ENCODE measurements around the gene S100A5. TPM values are rescaled to one million over a fixed set of nuclear protein-coding genes. Genes with fewer than 3 reads are reported as not detected.
"Not testable (repeated sequence)": the region's sequence is repeated elsewhere in the genome, so short reads cannot be mapped to it uniquely, and the experiment has no call there.

S100A5 gene
- total RNA-seq, 1 experiment from 2014 or later: 6.0 TPM

- TF ChIP-seq, protein P1, sequence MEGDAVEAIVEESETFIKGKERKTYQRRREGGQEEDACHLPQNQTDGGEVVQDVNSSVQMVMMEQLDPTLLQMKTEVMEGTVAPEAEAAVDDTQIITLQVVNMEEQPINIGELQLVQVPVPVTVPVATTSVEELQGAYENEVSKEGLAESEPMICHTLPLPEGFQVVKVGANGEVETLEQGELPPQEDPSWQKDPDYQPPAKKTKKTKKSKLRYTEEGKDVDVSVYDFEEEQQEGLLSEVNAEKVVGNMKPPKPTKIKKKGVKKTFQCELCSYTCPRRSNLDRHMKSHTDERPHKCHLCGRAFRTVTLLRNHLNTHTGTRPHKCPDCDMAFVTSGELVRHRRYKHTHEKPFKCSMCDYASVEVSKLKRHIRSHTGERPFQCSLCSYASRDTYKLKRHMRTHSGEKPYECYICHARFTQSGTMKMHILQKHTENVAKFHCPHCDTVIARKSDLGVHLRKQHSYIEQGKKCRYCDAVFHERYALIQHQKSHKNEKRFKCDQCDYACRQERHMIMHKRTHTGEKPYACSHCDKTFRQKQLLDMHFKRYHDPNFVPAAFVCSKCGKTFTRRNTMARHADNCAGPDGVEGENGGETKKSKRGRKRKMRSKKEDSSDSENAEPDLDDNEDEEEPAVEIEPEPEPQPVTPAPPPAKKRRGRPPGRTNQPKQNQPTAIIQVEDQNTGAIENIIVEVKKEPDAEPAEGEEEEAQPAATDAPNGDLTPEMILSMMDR (IDR thresholded peaks at IDR 0.05 in 2 of 3, conservative IDR thresholded peaks at IDR 0.05 in 1 of 3; ENCODE audit: borderline replicate concordance in 1 of 3, insufficient read depth in 1 of 3, low read depth in 2 of 3, low read length in 2 of 3): no peak
- no peak for TF ChIP-seq ZFX (IDR thresholded peaks at IDR 0.05)
- TF ChIP-seq TCF7L2 (IDR thresholded peaks at IDR 0.05; ENCODE audit: borderline replicate concordance, extremely low read depth, insufficient read depth, insufficient read length): no peak
- no peak for TF ChIP-seq RAD21 (IDR thresholded peaks at IDR 0.05; ENCODE audit: low read depth)
- TF ChIP-seq CEBPB (IDR thresholded peaks at IDR 0.05; ENCODE audit: low read depth): no peak
- no peak for TF ChIP-seq EZH2phosphoT487 (IDR thresholded peaks at IDR 0.05; ENCODE audit: borderline replicate concordance)
- TF ChIP-seq ELF1 (IDR thresholded peaks at IDR 0.05; ENCODE audit: borderline replicate concordance, low read depth): no peak
- no peak for TF ChIP-seq SIN3A (IDR thresholded peaks at IDR 0.05; ENCODE audit: low read depth)
- TF ChIP-seq MAX (IDR thresholded peaks at IDR 0.05): no peak
- no peak for TF ChIP-seq ZNF274 (IDR thresholded peaks at IDR 0.05; ENCODE audit: low read depth, low read length)
Measured at GRCh38 chr1:153583976-153584375, 43.2 kb upstream of the S100A5 start (continued).

DNA sequence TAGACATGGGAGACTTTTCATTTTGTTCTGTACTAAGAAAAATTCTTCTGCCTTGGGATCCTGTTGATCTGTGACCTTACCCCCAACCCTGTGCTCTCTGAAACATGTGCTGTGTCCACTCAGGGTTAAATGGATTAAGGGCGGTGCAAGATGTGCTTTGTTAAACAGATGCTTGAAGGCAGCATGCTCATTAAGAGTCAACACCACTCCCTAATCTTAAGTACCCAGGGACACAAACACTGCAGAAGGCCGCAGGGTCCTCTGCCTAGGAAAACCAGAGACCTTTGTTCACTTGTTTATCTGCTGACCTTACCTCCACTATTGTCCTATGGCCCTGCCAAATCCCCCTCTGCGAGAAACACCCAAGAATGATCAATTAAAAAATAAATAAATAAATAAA, 42.8 kb upstream of the S100A5 start:
- DNase-seq (ENCODE audit: low read depth, low spot score); H3K27ac ChIP-seq (ENCODE audit: low read depth, low read length); POLR2A ChIA-PET; BruUV-seq (replicated peaks); ATAC-seq; H3K79me2 ChIP-seq (ENCODE audit: insufficient read depth, low read length); H3K9me3 ChIP-seq (ENCODE audit: control insufficient read depth in 1 of 2, insufficient read depth in 1 of 2, low read depth in 1 of 2, low read length in 2 of 2); H3K9ac ChIP-seq (ENCODE audit: low read length); H2AFZ ChIP-seq (ENCODE audit: low read depth, low read length, poor library complexity, severe bottlenecking); H3K4me3 ChIP-seq (replicated peaks in 1 of 2; ENCODE audit: low read depth in 1 of 2, low read length in 2 of 2); intact Hi-C loops (cut with micrococcal nuclease); H3K9me2 ChIP-seq (ENCODE audit: insufficient read depth); H3K4me2 ChIP-seq (ENCODE audit: low read length); H4K20me1 ChIP-seq (ENCODE audit: insufficient read depth); CTCF ChIA-PET; H3K27me3 ChIP-seq (ENCODE audit: insufficient read depth, low read length); H3K36me3 ChIP-seq (ENCODE audit: control insufficient read depth in 1 of 2, insufficient read depth in 2 of 2, low read length in 2 of 2); RAD21 ChIA-PET (ENCODE audit: low non-redundant PET in 1 of 2, low total read pairs in 2 of 2, uncharacterized antibody in 2 of 2, unreplicated experiment in 2 of 2): not testable (repeated sequence)
- peaks cover 0 to 11% of the 10 kb centered on the region in 2 experiments; a peak in 2 of 4 replicates for H3K4me1 ChIP-seq (ENCODE audit: control insufficient read depth in 1 of 2, insufficient read depth in 2 of 2, low read length in 2 of 2)

GRCh38 chr1:153582836-153583235, 42.1 kb upstream of the S100A5 start:
- BruUV-seq (replicated peaks); intact Hi-C loops (cut with micrococcal nuclease): not testable (repeated sequence)

More at GRCh38 chr1:153582836-153583235, 42.1 kb upstream of the S100A5 start:
- peaks cover 1 to 18% of the 10 kb centered on the region in 2 experiments; a peak in 3 of 4 replicates for H3K4me1 ChIP-seq (ENCODE audit: control insufficient read depth in 1 of 2, insufficient read depth in 2 of 2, low read length in 2 of 2)
- H2AFZ ChIP-seq (ENCODE audit: low read depth, low read length, poor library complexity, severe bottlenecking); H3K9ac ChIP-seq (ENCODE audit: low read length); H3K36me3 ChIP-seq (ENCODE audit: control insufficient read depth in 1 of 2, insufficient read depth in 2 of 2, low read length in 2 of 2); H3K9me2 ChIP-seq (ENCODE audit: insufficient read depth); H3K4me2 ChIP-seq (ENCODE audit: low read length); H3K9me3 ChIP-seq (ENCODE audit: control insufficient read depth in 1 of 2, insufficient read depth in 1 of 2, low read depth in 1 of 2, low read length in 2 of 2); DNase-seq (ENCODE audit: low read depth, low spot score); H3K4me3 ChIP-seq (replicated peaks in 1 of 2; ENCODE audit: low read depth in 1 of 2, low read length in 2 of 2); ATAC-seq; POLR2A ChIA-PET; H4K20me1 ChIP-seq (ENCODE audit: insufficient read depth); CTCF ChIA-PET; H3K79me2 ChIP-seq (ENCODE audit: insufficient read depth, low read length); H3K27ac ChIP-seq (ENCODE audit: low read depth, low read length); H3K27me3 ChIP-seq (ENCODE audit: insufficient read depth, low read length); RAD21 ChIA-PET (ENCODE audit: low non-redundant PET in 1 of 2, low total read pairs in 2 of 2, uncharacterized antibody in 2 of 2, unreplicated experiment in 2 of 2): not testable (repeated sequence)
